ENCODE results near the gene POLR3E. TPM values are rescaled to one million over a fixed set of nuclear protein-coding genes. Genes with fewer than 3 reads are reported as not detected.

Gene POLR3E
- total RNA-seq, 1 experiment from 2014 or later = 73.5 TPM

- Mint-ChIP-seq H3K4me3 (no peak overlapping the region), H3K27ac (no peak overlapping the region), H3K9me3 (no peaks in the 10 kb centered on the region), H3K27me3 (ENCODE audit: low read depth) (no peaks in the 10 kb centered on the region), H3K4me1 (no peaks in the 10 kb centered on the region), H3K36me3 (peaks cover 42% of the 10 kb centered on the region)
- ATAC-seq = no peak
- ChIA-PET CTCF (no interaction called here), POLR2A (no interaction called here)
- TF ChIP-seq ZNF263 (CRISPR knock-in tag; IDR thresholded peaks at IDR 0.05; ENCODE audit: low read depth) = no peak
- TF ChIP-seq ZBTB43 (CRISPR knock-in tag; IDR thresholded peaks at IDR 0.05) = no peak
- no peak for TF ChIP-seq TEAD4 (CRISPR knock-in tag; IDR thresholded peaks at IDR 0.05)
- TF ChIP-seq ZNF671 (CRISPR knock-in tag; IDR thresholded peaks at IDR 0.05) = no peak
- no peak for TF ChIP-seq ZNF232 (CRISPR knock-in tag; IDR thresholded peaks at IDR 0.05)
- no peak for TF ChIP-seq USF2 (CRISPR knock-in tag; IDR thresholded peaks at IDR 0.05)
- no peak for TF ChIP-seq ZNF121 (CRISPR knock-in tag; IDR thresholded peaks at IDR 0.05)
- no peak for TF ChIP-seq ELF4 (CRISPR knock-in tag; IDR thresholded peaks at IDR 0.05; ENCODE audit: low read depth)
- TF ChIP-seq SP1 (CRISPR knock-in tag; conservative IDR thresholded peaks at IDR 0.05) = no peak
- no peak for TF ChIP-seq IRF2 (CRISPR knock-in tag; IDR thresholded peaks at IDR 0.05; ENCODE audit: borderline replicate concordance, low read depth)
- no peak for TF ChIP-seq GABPB1 (CRISPR knock-in tag; IDR thresholded peaks at IDR 0.05)
- TF ChIP-seq ZSCAN18 (CRISPR knock-in tag; IDR thresholded peaks at IDR 0.05) = no peak
- no peak for TF ChIP-seq ZNF281 (CRISPR knock-in tag; IDR thresholded peaks at IDR 0.05)
- no peak for DNase-seq (ENCODE audit: low spot score)
Measured at GRCh38 chr16:22326771-22327445, 29.7 kb downstream of the POLR3E start.

DNA sequence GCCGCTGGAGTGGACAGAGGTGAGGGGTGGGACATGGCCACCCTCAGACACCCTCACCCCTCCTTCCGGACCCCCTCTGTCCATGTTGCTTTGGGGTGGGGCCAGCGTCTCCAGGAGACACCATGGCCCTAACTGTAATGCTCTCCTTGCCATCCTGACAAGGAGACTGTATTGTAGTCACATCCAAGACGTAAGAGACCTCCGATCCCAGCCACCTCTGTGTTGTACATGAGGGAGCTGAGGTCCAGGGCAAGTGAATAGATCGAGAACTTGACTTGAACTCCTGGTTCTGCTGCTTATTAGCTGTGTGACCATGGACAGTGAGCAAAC lies 30.2 kb downstream of the POLR3E start:
- Mint-ChIP-seq H3K27me3 (ENCODE audit: low read depth) (no peaks in the 10 kb centered on the region), H3K4me1 (no peaks in the 10 kb centered on the region), H3K9me3 (no peaks in the 10 kb centered on the region), H3K27ac (no peak overlapping the region), H3K4me3 (no peak overlapping the region), H3K36me3 (peaks cover 47% of the 10 kb centered on the region)
- ATAC-seq = no peak
- no peak for DNase-seq (ENCODE audit: low spot score)
- POLR2A ChIA-PET = no interaction called here
- CTCF ChIA-PET = no interaction called here
- no peak for TF ChIP-seq NR2C2 (CRISPR knock-in tag; IDR thresholded peaks at IDR 0.05)
- TF ChIP-seq KAT7 (CRISPR knock-in tag; IDR thresholded peaks at IDR 0.05; ENCODE audit: borderline replicate concordance) = no peak
- no peak for TF ChIP-seq E2F4 (CRISPR knock-in tag; IDR thresholded peaks at IDR 0.05; ENCODE audit: borderline replicate concordance, low read depth)
- no peak for TF ChIP-seq ZNF532 (CRISPR knock-in tag; IDR thresholded peaks at IDR 0.05; ENCODE audit: borderline replicate concordance)
- TF ChIP-seq ZMAT4 (CRISPR knock-in tag; IDR thresholded peaks at IDR 0.05) = no peak
- no peak for TF ChIP-seq NR1H2 (CRISPR knock-in tag; IDR thresholded peaks at IDR 0.05)
- TF ChIP-seq, protein P1, sequence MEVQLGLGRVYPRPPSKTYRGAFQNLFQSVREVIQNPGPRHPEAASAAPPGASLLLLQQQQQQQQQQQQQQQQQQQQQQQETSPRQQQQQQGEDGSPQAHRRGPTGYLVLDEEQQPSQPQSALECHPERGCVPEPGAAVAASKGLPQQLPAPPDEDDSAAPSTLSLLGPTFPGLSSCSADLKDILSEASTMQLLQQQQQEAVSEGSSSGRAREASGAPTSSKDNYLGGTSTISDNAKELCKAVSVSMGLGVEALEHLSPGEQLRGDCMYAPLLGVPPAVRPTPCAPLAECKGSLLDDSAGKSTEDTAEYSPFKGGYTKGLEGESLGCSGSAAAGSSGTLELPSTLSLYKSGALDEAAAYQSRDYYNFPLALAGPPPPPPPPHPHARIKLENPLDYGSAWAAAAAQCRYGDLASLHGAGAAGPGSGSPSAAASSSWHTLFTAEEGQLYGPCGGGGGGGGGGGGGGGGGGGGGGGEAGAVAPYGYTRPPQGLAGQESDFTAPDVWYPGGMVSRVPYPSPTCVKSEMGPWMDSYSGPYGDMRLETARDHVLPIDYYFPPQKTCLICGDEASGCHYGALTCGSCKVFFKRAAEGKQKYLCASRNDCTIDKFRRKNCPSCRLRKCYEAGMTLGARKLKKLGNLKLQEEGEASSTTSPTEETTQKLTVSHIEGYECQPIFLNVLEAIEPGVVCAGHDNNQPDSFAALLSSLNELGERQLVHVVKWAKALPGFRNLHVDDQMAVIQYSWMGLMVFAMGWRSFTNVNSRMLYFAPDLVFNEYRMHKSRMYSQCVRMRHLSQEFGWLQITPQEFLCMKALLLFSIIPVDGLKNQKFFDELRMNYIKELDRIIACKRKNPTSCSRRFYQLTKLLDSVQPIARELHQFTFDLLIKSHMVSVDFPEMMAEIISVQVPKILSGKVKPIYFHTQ (CRISPR knock-in tag; IDR thresholded peaks at IDR 0.05) = no peak

Measured in WTC11 (cell line).